DOHH2 (cell line): ENCODE data around the gene BDKRB2.

Experiments
- H3F3A ChIP-seq: fragments of 200-600 bp; sonication (generic), shearing (Covaris generic); 2 replicates; pipeline ENCODE4 v1.6.0; 2016; ENCODE audit warnings: antibody characterized with exemption, mild to moderate bottlenecking; ENCODE audit not compliant: control insufficient read depth, insufficient read depth
- H3K27ac ChIP-seq: fragments of 200-600 bp; sonication (generic); 2 replicates; pipeline ENCODE4 v1.5.1; 2014; ENCODE audit warnings: low read depth, mild to moderate bottlenecking, low read length, moderate library complexity
- H3K27me3 ChIP-seq: fragments of 200-600 bp; sonication (generic); 2 replicates; pipeline ENCODE4 v1.6.1; 2014; ENCODE audit warnings: mild to moderate bottlenecking, low read length, mixed read lengths; ENCODE audit not compliant: control insufficient read depth
- H3K36me3 ChIP-seq: fragments of 200-600 bp; sonication (generic); 2 replicates; pipeline ENCODE4 v1.6.1; 2014; ENCODE audit warnings: mild to moderate bottlenecking, low read length, moderate library complexity, mixed read lengths; ENCODE audit not compliant: control insufficient read depth
- H3K4me1 ChIP-seq: fragments of 200-600 bp; sonication (generic); 2 replicates; pipeline ENCODE4 v1.6.1; 2014; ENCODE audit warnings: mild to moderate bottlenecking, low read length, mixed read lengths; ENCODE audit not compliant: control insufficient read depth
- H3K4me2 ChIP-seq: fragments of 200-600 bp; sonication (generic); 2 replicates; pipeline ENCODE4 v1.6.0; 2014; ENCODE audit warnings: mild to moderate bottlenecking, low read length, moderate library complexity
- H3K4me3 ChIP-seq: fragments of 200-600 bp; sonication (generic); 2 replicates; pipeline ENCODE4 v1.5.1; 2014; ENCODE audit warnings: mild to moderate bottlenecking, low read length, mixed read lengths
- H3K79me2 ChIP-seq: fragments of 200-600 bp; sonication (generic); 2 replicates; pipeline ENCODE4 v1.6.1; 2014; ENCODE audit warnings: mild to moderate bottlenecking, low read length, mixed read lengths; ENCODE audit not compliant: control insufficient read depth
- H3K9me2 ChIP-seq: fragments of 200-600 bp; sonication (generic); replicated peaks from 2 replicates; pipeline ENCODE4 v1.6.1; 2014; ENCODE audit warnings: mild to moderate bottlenecking, low read length, mixed read lengths; ENCODE audit not compliant: control insufficient read depth
- H3K9me3 ChIP-seq: fragments of 200-600 bp; sonication (generic); 2 replicates; pipeline ENCODE4 v1.6.1; 2014; ENCODE audit warnings: antibody characterized with exemption, low read length, mixed read lengths; ENCODE audit not compliant: control insufficient read depth, insufficient read depth
- H4K20me1 ChIP-seq: fragments of 200-600 bp; sonication (generic); 2 replicates; pipeline ENCODE4 v1.6.0; 2014; ENCODE audit warnings: low read depth, mild to moderate bottlenecking, antibody characterized with exemption, low read length, moderate library complexity; ENCODE audit not compliant: control insufficient read depth, insufficient read depth
- EZH2phosphoT487 ChIP-seq: fragments of 200-600 bp; sonication (generic); IDR thresholded peaks from 2 replicates; pipeline ENCODE4 v1.6.1; 2017; ENCODE audit warnings: borderline replicate concordance, mild to moderate bottlenecking, antibody characterized with exemption, low read length, moderate library complexity, mixed read lengths
- TF ChIP-seq, protein P1 (sequence below): fragments of 200-600 bp; sonication (generic); IDR thresholded peaks from one replicate; pipeline ENCODE4 v1.5.1; 2014; ENCODE audit warnings: antibody characterized with exemption, mild to moderate bottlenecking, low read depth, low read length; ENCODE audit not compliant: poor library complexity, severe bottlenecking

Gene BDKRB2

DNA sequence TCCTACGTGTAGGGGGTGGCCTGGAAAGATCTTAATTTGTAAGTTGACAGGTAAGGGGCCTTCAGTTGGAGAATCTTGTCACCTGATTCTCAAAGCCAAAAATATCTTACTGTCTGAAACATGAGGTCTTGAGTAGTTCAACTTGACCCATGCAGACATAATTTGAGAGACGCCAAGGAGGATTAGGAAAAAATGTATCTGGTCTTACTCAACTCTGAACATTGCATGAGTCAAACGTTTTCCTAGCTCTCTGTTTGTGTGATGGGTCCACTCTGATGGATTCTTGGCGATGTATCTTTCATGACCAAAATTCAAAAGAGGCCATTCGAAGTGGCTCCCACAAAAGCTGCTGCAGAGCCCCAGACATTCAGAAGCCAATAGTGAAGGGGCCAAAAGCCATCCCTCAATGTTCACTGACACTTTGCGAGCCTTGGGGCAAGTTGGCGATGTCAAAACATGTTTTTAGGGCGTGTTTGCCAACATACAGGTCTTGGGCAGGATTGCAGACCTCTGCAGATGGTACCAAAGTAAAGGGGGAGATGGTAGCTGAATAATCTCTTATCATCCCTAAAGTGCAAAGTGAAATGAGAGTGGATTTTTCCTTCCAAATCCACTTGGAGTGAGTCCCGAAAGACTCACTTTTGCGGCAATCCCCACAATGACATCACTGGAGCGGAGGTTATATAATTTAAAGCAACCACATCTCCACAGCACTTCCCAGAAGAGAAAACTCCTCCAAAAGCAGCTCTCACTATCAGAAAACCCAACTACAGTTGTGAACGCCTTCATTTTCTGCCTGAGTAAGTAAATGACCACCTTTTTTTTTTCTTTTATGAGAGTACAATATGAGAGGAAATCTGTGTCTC lies 51.1 kb downstream of the BDKRB2 start, which contains the start of gene BDKRB1:
Gene BDKRB1 (plus strand): TSS at position 710 of the 866 bp plus-strand sequence. CDS start 7,473 bp downstream, outside the sequence.
- H3K9me2 ChIP-seq: no peaks in the 10 kb centered on the region
- H3F3A ChIP-seq: no peaks in the 10 kb centered on the region
- no peaks in the 10 kb centered on the region for H3K9me3 ChIP-seq
- H3K27me3 ChIP-seq: 0 out of 2 replicates have a peak, but pooled peaks cover 7% of the 10 kb centered on the region
- no peak within 1 kb of the TSS for H3K4me3 ChIP-seq
- no peaks in the 10 kb centered on the region for H4K20me1 ChIP-seq
- no peak within 1 kb of the TSS for H3K4me2 ChIP-seq
- H3K27ac ChIP-seq: no peak within 1 kb of the TSS
- no peaks in the 10 kb centered on the region for H3K4me1 ChIP-seq
- no peaks in the 10 kb centered on the region for H3K79me2 ChIP-seq
- no peaks in the 10 kb centered on the region for H3K36me3 ChIP-seq
- TF ChIP-seq, protein P1, sequence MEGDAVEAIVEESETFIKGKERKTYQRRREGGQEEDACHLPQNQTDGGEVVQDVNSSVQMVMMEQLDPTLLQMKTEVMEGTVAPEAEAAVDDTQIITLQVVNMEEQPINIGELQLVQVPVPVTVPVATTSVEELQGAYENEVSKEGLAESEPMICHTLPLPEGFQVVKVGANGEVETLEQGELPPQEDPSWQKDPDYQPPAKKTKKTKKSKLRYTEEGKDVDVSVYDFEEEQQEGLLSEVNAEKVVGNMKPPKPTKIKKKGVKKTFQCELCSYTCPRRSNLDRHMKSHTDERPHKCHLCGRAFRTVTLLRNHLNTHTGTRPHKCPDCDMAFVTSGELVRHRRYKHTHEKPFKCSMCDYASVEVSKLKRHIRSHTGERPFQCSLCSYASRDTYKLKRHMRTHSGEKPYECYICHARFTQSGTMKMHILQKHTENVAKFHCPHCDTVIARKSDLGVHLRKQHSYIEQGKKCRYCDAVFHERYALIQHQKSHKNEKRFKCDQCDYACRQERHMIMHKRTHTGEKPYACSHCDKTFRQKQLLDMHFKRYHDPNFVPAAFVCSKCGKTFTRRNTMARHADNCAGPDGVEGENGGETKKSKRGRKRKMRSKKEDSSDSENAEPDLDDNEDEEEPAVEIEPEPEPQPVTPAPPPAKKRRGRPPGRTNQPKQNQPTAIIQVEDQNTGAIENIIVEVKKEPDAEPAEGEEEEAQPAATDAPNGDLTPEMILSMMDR: no peak
- no peak for TF ChIP-seq EZH2phosphoT487

- Histone ChIP-seq H3K4me3 (no peak overlapping the region), H3K9me3 (no peaks in the 10 kb centered on the region), H4K20me1 (no peaks in the 10 kb centered on the region), H3F3A (no peaks in the 10 kb centered on the region), H3K27me3 (peaks cover 13% of the 10 kb centered on the region), H3K4me2 (no peak overlapping the region), H3K79me2 (no peaks in the 10 kb centered on the region), H3K27ac (no peak overlapping the region), H3K4me1 (no peaks in the 10 kb centered on the region), H3K9me2 (no peaks in the 10 kb centered on the region), H3K36me3 (no peaks in the 10 kb centered on the region)
- TF ChIP-seq, protein P1: no peak
- TF ChIP-seq EZH2phosphoT487: no peak
Measured at GRCh38 chr14:96256407-96256806, 51.8 kb downstream of the BDKRB2 start.

DNA sequence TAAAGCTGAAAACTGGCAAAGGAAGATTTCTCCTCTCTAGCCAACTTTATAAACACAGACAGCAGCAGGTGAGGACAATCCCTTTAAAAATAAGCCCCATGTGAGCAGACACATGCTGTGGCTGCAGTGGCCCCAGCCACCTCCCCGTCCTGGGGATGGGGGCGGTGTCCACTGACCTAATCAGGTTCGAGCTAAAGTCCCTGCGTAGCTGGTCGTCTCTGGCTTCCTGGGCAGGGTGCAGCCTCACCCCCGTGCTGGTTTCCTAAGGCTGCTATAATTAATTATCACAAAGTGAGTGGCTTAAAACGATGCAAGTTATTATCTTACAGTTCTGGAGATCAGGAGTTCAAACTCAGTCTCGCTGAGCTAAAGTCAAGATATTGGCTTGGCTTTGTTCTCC lies 52.4 kb downstream of the BDKRB2 start:
- H3K27me3 ChIP-seq: peaks cover 15% of the 10 kb centered on the region
- H3K4me1 ChIP-seq: no peaks in the 10 kb centered on the region
- H4K20me1 ChIP-seq: no peaks in the 10 kb centered on the region
- H3K27ac ChIP-seq: no peak overlapping the region
- no peaks in the 10 kb centered on the region for H3K36me3 ChIP-seq
- no peaks in the 10 kb centered on the region for H3K79me2 ChIP-seq
- H3K4me2 ChIP-seq: no peak overlapping the region
- H3K4me3 ChIP-seq: no peak overlapping the region
- TF ChIP-seq, protein P1: no peak
- no peak for TF ChIP-seq EZH2phosphoT487
- H3F3A ChIP-seq: no peaks in the 10 kb centered on the region
- H3K9me2 ChIP-seq: no peaks in the 10 kb centered on the region
- H3K9me3 ChIP-seq: no peaks in the 10 kb centered on the region
